H1 (cell line): ENCODE data around the gene TBC1D22A. TPM values are rescaled to one million over a fixed set of nuclear protein-coding genes. Genes with fewer than 3 reads are reported as not detected.

ENCODE experiments used
- ATF2 ChIP-seq: IDR thresholded peaks from 2 replicates; pipeline ENCODE4 v1.6.1; 2012; ENCODE audit warnings: low read length, inconsistent platforms
- ATF3 ChIP-seq: IDR thresholded peaks from 2 replicates; pipeline ENCODE4 v1.6.1; 2011; ENCODE audit warnings: low read depth, mild to moderate bottlenecking, low read length; ENCODE audit not compliant: insufficient read depth
- BCL11A ChIP-seq, 2 experiments: IDR thresholded peaks; one replicate each; pipeline ENCODE4 v1.6.1; 2011; ENCODE audit warnings: low read depth in 2 of 2, low read length in 2 of 2, mild to moderate bottlenecking in 2 of 2
- CEBPB ChIP-seq: IDR thresholded peaks from 2 replicates; pipeline ENCODE4 v1.6.1; 2012; ENCODE audit warnings: low read depth, low read length
- CHD1 ChIP-seq: IDR thresholded peaks from 2 replicates; pipeline ENCODE4 v1.6.1; 2012; ENCODE audit warnings: low read depth, low read length, improper control_type of control experiment
- CTCF ChIP-seq, 3 experiments: IDR thresholded peaks; 1 replicate in 2 of 3; 2 replicates in 1 of 3; pipeline versions ENCODE4 v1.5.1 to v1.6.1; 2011; ENCODE audit warnings: low read length in 3 of 3, mild to moderate bottlenecking in 3 of 3, inconsistent platforms in 2 of 3, low read depth in 1 of 3, moderate library complexity in 1 of 3; ENCODE audit not compliant: insufficient read depth in 1 of 3; ENCODE audit errors: control extremely low read depth in 1 of 3
- HDAC2 ChIP-seq, 2 experiments: fragments of 300-600 bp in 1 of 2; sonication (generic) in 1 of 2; IDR thresholded peaks; 2 replicates each; pipeline ENCODE4 v1.6.1; 2011 to 2012; ENCODE audit warnings: low read depth in 2 of 2, low read length in 2 of 2, mild to moderate bottlenecking in 2 of 2, moderate library complexity in 2 of 2, borderline replicate concordance in 1 of 2, inconsistent platforms in 1 of 2
- JUN ChIP-seq: IDR thresholded peaks from 2 replicates; pipeline ENCODE4 v1.6.1; 2011; ENCODE audit warnings: low read depth, mild to moderate bottlenecking, improper control_type of control experiment, low read length
- NANOG ChIP-seq: IDR thresholded peaks from 2 replicates; pipeline ENCODE4 v1.6.1; 2011; ENCODE audit warnings: low read length, low read depth, mild to moderate bottlenecking, inconsistent platforms; ENCODE audit not compliant: insufficient read depth, poor library complexity, severe bottlenecking
- POLR2A ChIP-seq, 2 experiments: IDR thresholded peaks; 1 replicate in 1 of 2; 2 replicates in 1 of 2; pipeline ENCODE4 v1.6.1; 2011; ENCODE audit warnings: low read depth in 2 of 2, low read length in 2 of 2, mild to moderate bottlenecking in 2 of 2; ENCODE audit errors: control extremely low read depth in 1 of 2
- POLR2AphosphoS5 ChIP-seq: IDR thresholded peaks from 2 replicates; pipeline ENCODE4 v1.6.1; 2011; ENCODE audit warnings: low read depth, low read length
- RFX5 ChIP-seq: IDR thresholded peaks from 2 replicates; pipeline ENCODE4 v1.6.1; 2011; ENCODE audit warnings: low read depth, low read length, improper control_type of control experiment, borderline replicate concordance
- RNF2 ChIP-seq: fragments of 200-900, 300-1000 bp; sonication (generic); IDR thresholded peaks from 2 replicates; pipeline ENCODE4 v1.7.1; 2016; ENCODE audit warnings: borderline replicate concordance, low read depth, mild to moderate bottlenecking, antibody characterized with exemption, low read length; ENCODE audit not compliant: poor library complexity, severe bottlenecking; ENCODE audit errors: missing control alignments
- SAP30 ChIP-seq: fragments of 300-600 bp; sonication (generic); IDR thresholded peaks from 2 replicates; pipeline ENCODE4 v1.7.1; 2012; ENCODE audit warnings: low read length, moderate library complexity, mild to moderate bottlenecking, inconsistent platforms; ENCODE audit not compliant: insufficient read depth, insufficient replicate concordance
- SIN3A ChIP-seq, 2 experiments: IDR thresholded peaks in 1 of 2; conservative IDR thresholded peaks in 1 of 2; 2 replicates each; pipeline ENCODE4 v1.6.1; 2011 to 2012; ENCODE audit warnings: low read length in 2 of 2, improper control_type of control experiment in 1 of 2, low read depth in 1 of 2, mild to moderate bottlenecking in 1 of 2
- TAF1 ChIP-seq: IDR thresholded peaks from 2 replicates; pipeline ENCODE4 v1.6.1; 2011; ENCODE audit warnings: mild to moderate bottlenecking, low read depth, low read length
- TBP ChIP-seq: IDR thresholded peaks from 2 replicates; pipeline ENCODE4 v1.6.1; 2011; ENCODE audit warnings: low read depth, low read length, improper control_type of control experiment
- YY1 ChIP-seq: IDR thresholded peaks from 2 replicates; pipeline ENCODE4 v1.6.1; 2011; ENCODE audit warnings: low read depth, mild to moderate bottlenecking, low read length
- polyA plus RNA-seq, 7 experiments: library from polyadenylated mRNA; depleted of rRNA in 3 of 7; stranded (reverse) in 5 of 7; unstranded in 2 of 7; fragments of >200 nt in 5 of 7; fragments of 200-250 nt in 2 of 7; gene quantifications; 1 replicate in 5 of 7; 2 replicates in 1 of 7; 4 replicates in 1 of 7; pipeline versions ENCODE4 v1.2.1 to v1.2.3, GENCODE V29; 2011 to 2013; ENCODE audit warnings: missing spikeins in 2 of 7, mixed read lengths in 2 of 7
- total RNA-seq: library from RNA; stranded (reverse); fragmentation: NEBNext Ultra II Directional; extraction: Animal tissue kit (Norgen Biotek cat#: 25700); gene quantifications from 2 replicates; pipeline ENCODE4 v1.2.1, GENCODE V29; 2021

Gene TBC1D22A
- total and polyA plus RNA-seq, 2 of the 8 experiments (the other 6 are each of a cell fraction or from before 2014, with no cell fraction given) = 11.9 to 18.4 TPM

GRCh38 chr22:46762238-46763050 lies at the start of gene TBC1D22A (continued):
- TF ChIP-seq SAP30 (peak; percentile 74), TBP (peak; percentile 96), ATF2 (no peak), NANOG (no peak), CEBPB (no peak), JUN (no peak), POLR2AphosphoS5 (peak; percentile 98), RNF2 (no peak), ATF3 (peak; percentile 91), HDAC2 (IDR thresholded peaks at IDR 0.05; ENCODE audit: borderline replicate concordance in 1 of 2, low read depth in 2 of 2, low read length in 2 of 2) (peak in 1 of 2 experiments; percentile 69; a peak in 1 of 4 replicates), BCL11A (IDR thresholded peaks at IDR 0.05; ENCODE audit: low read depth in 2 of 2, low read length in 2 of 2) (no peak), YY1 (no peak), RFX5 (no peak), POLR2A (IDR thresholded peaks at IDR 0.05; ENCODE audit: control extremely low read depth in 1 of 2, low read depth in 2 of 2, low read length in 2 of 2) (peak; percentile 93 to 96), SIN3A (conservative IDR thresholded peaks at IDR 0.05 in 1 of 2, IDR thresholded peaks at IDR 0.05 in 1 of 2; ENCODE audit: low read depth in 1 of 2, low read length in 2 of 2) (peak; percentile 23 to 83; a peak in 3 of 4 replicates), CTCF (IDR thresholded peaks at IDR 0.05; ENCODE audit: control extremely low read depth in 1 of 3, insufficient read depth in 1 of 3, low read depth in 1 of 3, low read length in 3 of 3) (no peak), CHD1 (no peak), TAF1 (peak; percentile 97)
